HFFc6 (cell line): Measurements from ENCODE around the gene PPP2R5B. TPM values are rescaled to one million over a fixed set of nuclear protein-coding genes. Genes with fewer than 3 reads are reported as not detected.

Experiments used
- DNase-seq: peaks from one replicate; pipeline ENCODE4 v3.0.0-alpha.2; 2018
- H3K27ac Mint-ChIP-seq: 2 replicates; pipeline ENCODE4 v1.8.0; 2020; ENCODE audit warnings: mild to moderate bottlenecking, mixed read lengths
- H3K27me3 Mint-ChIP-seq: 2 replicates; pipeline ENCODE4 v1.8.0; 2021; ENCODE audit warnings: mild to moderate bottlenecking, moderate library complexity, mixed read lengths; ENCODE audit not compliant: insufficient read depth
- H3K36me3 Mint-ChIP-seq: 2 replicates; pipeline ENCODE4 v1.8.0; 2021; ENCODE audit warnings: low read depth, mixed read lengths
- H3K4me1 Mint-ChIP-seq: 2 replicates; pipeline ENCODE4 v1.8.0; 2020; ENCODE audit warnings: low read depth, mixed read lengths
- H3K4me3 Mint-ChIP-seq: 2 replicates; pipeline ENCODE4 v1.8.0; 2020; ENCODE audit warnings: mild to moderate bottlenecking, moderate library complexity, mixed read lengths
- H3K9me3 Mint-ChIP-seq: 2 replicates; pipeline ENCODE4 v1.8.0; 2020; ENCODE audit warnings: mild to moderate bottlenecking, mixed read lengths
- CTCF ChIP-seq: fragments of 200-600 bp; sonication (generic); IDR thresholded peaks from 2 replicates; pipeline ENCODE4 v1.5.0; 2021; ENCODE audit warnings: antibody characterized with exemption, mild to moderate bottlenecking
- total RNA-seq, 6 experiments: library from RNA; stranded (reverse); fragmentation: NEBNext Ultra II Directional; extraction: Animal tissue kit (Norgen Biotek cat#: 25700); gene quantifications; 2 replicates in 1 of 6; 3 replicates in 5 of 6; pipeline ENCODE4 v1.2.3, GENCODE V29; 2021

The PPP2R5B gene
- total RNA-seq, 6 experiments from 2014 or later: 16.2 to 28.1 (median 19.6) TPM

GRCh38 chr11:64887234-64887756, 37.2 kb upstream of the PPP2R5B start:
- no peaks in the 10 kb centered on the region for H3K36me3 Mint-ChIP-seq
- H3K4me1 Mint-ChIP-seq: peaks cover 25% of the 10 kb centered on the region
- DNase-seq: no peak
- no peak for TF ChIP-seq CTCF
- H3K27ac Mint-ChIP-seq: no peak overlapping the region
- no peaks in the 10 kb centered on the region for H3K9me3 Mint-ChIP-seq
- H3K4me3 Mint-ChIP-seq: no peak overlapping the region; the same call in 1 of the 2 replicates
- no peaks in the 10 kb centered on the region; the same call in 1 of the 2 replicates for H3K27me3 Mint-ChIP-seq

GRCh38 chr11:64887757-64888405, 36.6 kb upstream of the PPP2R5B start:
- H3K4me1 Mint-ChIP-seq: peaks cover 25% of the 10 kb centered on the region
- TF ChIP-seq CTCF: peak; percentile 99
- no peak for DNase-seq
- H3K4me3 Mint-ChIP-seq: peak overlapping the region; percentile 82
- peak overlapping the region; percentile 64 for H3K27ac Mint-ChIP-seq
- H3K9me3 Mint-ChIP-seq: no peaks in the 10 kb centered on the region
- no peaks in the 10 kb centered on the region for H3K36me3 Mint-ChIP-seq
- no peaks in the 10 kb centered on the region; the same call in 1 of the 2 replicates for H3K27me3 Mint-ChIP-seq

- H3K27ac Mint-ChIP-seq: no peak overlapping the region
- DNase-seq: no peak
- H3K27me3 Mint-ChIP-seq: no peaks in the 10 kb centered on the region; the same call in 1 of the 2 replicates
- no peaks in the 10 kb centered on the region for H3K36me3 Mint-ChIP-seq
- no peaks in the 10 kb centered on the region for H3K9me3 Mint-ChIP-seq
- H3K4me3 Mint-ChIP-seq: no peak overlapping the region; the same call in 1 of the 2 replicates
- peaks cover 25% of the 10 kb centered on the region for H3K4me1 Mint-ChIP-seq
- no peak for TF ChIP-seq CTCF
Measured at GRCh38 chr11:64888406-64888728, 36.1 kb upstream of the PPP2R5B start.

GRCh38 chr11:64888729-64889511, 35.6 kb upstream of the PPP2R5B start:
- H3K27me3 Mint-ChIP-seq: no peaks in the 10 kb centered on the region; the same call in 1 of the 2 replicates
- no peak overlapping the region for H3K27ac Mint-ChIP-seq
- no peaks in the 10 kb centered on the region for H3K9me3 Mint-ChIP-seq
- no peaks in the 10 kb centered on the region for H3K36me3 Mint-ChIP-seq
- DNase-seq: no peak
- peaks cover 25% of the 10 kb centered on the region for H3K4me1 Mint-ChIP-seq
- H3K4me3 Mint-ChIP-seq: no peak overlapping the region
- no peak for TF ChIP-seq CTCF

GRCh38 chr11:64890522-64890939, 34.0 kb upstream of the PPP2R5B start:
- H3K4me3 Mint-ChIP-seq: no peak overlapping the region
- no peak for TF ChIP-seq CTCF
- DNase-seq: no peak
- no peaks in the 10 kb centered on the region for H3K27me3 Mint-ChIP-seq
- H3K36me3 Mint-ChIP-seq: no peaks in the 10 kb centered on the region
- peaks cover 20% of the 10 kb centered on the region for H3K4me1 Mint-ChIP-seq
- H3K27ac Mint-ChIP-seq: no peak overlapping the region
- no peaks in the 10 kb centered on the region for H3K9me3 Mint-ChIP-seq
